ENCODE results near the gene FAM216A.

FAM216A gene

DNA sequence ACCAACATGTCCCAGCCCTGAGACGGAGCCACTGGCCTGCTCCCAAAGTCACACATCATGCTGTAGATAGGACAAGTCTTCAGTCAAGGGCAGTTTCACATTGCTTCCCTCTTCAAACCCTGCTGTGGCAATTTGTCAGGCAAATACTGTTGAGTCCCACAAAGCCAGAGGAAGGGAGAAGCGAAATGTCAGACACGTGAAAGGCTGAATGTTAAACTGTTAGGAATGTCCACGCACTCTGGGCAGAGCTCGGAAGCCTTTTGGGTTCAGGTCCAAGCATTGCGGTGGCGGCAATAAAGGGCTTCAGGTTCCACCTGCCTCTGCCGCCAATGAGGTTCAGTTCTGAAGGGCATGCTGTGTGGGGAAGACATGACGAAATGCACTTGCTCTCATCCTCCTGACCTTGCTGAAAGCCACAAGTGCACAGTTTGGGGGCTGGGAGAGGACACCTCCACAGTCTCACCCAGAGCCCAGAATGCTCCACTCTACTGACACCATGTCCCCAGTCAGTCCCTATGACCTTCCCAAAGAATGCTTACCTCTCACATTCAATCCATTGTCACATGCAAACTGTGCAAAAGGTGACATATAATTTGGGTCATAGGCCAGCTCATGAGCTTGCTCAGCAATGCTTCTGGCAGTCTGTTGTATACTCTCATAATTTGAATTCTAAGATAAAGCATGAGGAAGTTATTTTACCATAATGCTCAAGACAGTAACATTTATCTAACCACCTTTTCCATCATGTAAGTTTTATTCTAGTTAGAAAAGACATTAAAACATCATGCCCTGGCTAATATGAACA, 69.2 kb downstream of the FAM216A start:
- no peak for DNase-seq (ENCODE audit: low spot score)
- TF ChIP-seq CTCF (IDR thresholded peaks at IDR 0.05; ENCODE audit: extremely low read depth, missing control alignments) = no peak

DNA sequence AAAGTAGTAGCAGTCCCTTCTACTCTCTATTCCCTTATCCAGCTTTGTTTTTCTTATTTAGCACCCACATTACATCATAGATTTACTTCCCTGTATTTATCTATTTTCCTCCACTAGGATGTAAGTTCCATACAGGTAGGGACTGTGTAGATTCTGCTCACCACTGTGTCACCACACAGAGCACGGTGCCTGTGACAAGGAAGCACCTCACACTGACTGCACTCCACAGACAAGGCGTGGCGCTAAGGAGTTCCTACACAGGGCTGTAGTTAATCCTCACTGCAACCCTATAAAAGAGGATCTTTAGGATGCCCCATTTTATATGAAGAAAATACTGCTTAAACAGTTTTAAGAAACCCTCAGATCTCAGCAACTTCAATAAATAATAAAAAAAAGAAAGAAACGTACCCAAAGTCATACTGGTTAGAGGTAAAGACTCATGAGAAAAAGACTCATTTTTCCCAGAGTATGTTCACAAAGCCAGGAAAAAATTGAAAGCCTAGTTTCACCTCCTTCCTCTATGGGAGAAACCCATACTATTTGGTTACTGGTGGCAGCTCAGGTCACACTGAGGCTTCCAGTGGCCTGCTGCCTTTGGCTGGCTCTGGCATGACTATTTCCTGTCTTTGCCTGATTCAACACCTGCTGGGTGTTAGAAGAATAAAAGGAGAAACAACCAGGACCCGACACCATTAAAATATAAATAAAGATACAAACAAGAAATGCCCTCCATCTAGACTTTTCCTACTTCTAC, 70.4 kb downstream of the FAM216A start:
- no peak for TF ChIP-seq CTCF (IDR thresholded peaks at IDR 0.05; ENCODE audit: extremely low read depth, missing control alignments)
- DNase-seq (ENCODE audit: low spot score) = no peak

All from GM20000 (cell line).